Astrocyte (in vitro differentiated cells and primary cell): ENCODE measurements around the gene NELFB.

Experiments used
- CTCF ChIP-seq: IDR thresholded peaks from 2 replicates; pipeline ENCODE4 v1.5.1; 2011; ENCODE audit warnings: low read depth, mild to moderate bottlenecking, inconsistent platforms, low read length, moderate library complexity; ENCODE audit not compliant: insufficient read depth
- EZH2 ChIP-seq: IDR thresholded peaks from 2 replicates; pipeline ENCODE4 v1.6.1; 2012; ENCODE audit warnings: mild to moderate bottlenecking, low read length, inconsistent platforms; ENCODE audit not compliant: insufficient read depth

GRCh38 chr9:137216188-137216965, 38.8 kb upstream of the NELFB start:
- TF ChIP-seq CTCF (no peak), EZH2 (no peak)
